ENCODE measurements around the gene KLHL17.

KLHL17 gene

GRCh38 chr1:952603-953002 is 7.8 kb upstream of the KLHL17 start:
- Histone ChIP-seq H3K4me3 (ENCODE audit: insufficient read depth, low read depth, low read length) (no peak overlapping the region), H3K27ac (ENCODE audit: insufficient read depth, low read depth, low read length, poor library complexity, severe bottlenecking) (no peak overlapping the region), H3K4me1 (ENCODE audit: control insufficient read depth, insufficient read depth, low read length) (no peaks in the 10 kb centered on the region), H3K36me3 (ENCODE audit: control insufficient read depth, insufficient read depth, low read length) (peaks cover 44% of the 10 kb centered on the region), H3K9me3 (ENCODE audit: control insufficient read depth, low read length) (no peaks in the 10 kb centered on the region), H3K27me3 (ENCODE audit: control insufficient read depth, insufficient read depth, low read length, poor library complexity, severe bottlenecking) (no peaks in the 10 kb centered on the region)
- 93 to 96% methylated on average over 7 of the region's 7 CpGs for WGBS, 2 experiments

GRCh38 chr1:953524-954320 is 6.7 kb upstream of the KLHL17 start:
- Histone ChIP-seq H3K9me3 (ENCODE audit: control insufficient read depth, low read length) (no peaks in the 10 kb centered on the region), H3K4me1 (ENCODE audit: control insufficient read depth, insufficient read depth, low read length) (no peaks in the 10 kb centered on the region), H3K27ac (ENCODE audit: insufficient read depth, low read depth, low read length, poor library complexity, severe bottlenecking) (no peak overlapping the region), H3K4me3 (ENCODE audit: insufficient read depth, low read depth, low read length) (no peak overlapping the region), H3K36me3 (ENCODE audit: control insufficient read depth, insufficient read depth, low read length) (peaks cover 44% of the 10 kb centered on the region), H3K27me3 (ENCODE audit: control insufficient read depth, insufficient read depth, low read length, poor library complexity, severe bottlenecking) (no peaks in the 10 kb centered on the region)
- WGBS, 2 experiments, result 92% methylated on average over 32 of the region's 32 CpGs

- peaks cover 39% of the 10 kb centered on the region for H3K36me3 ChIP-seq (ENCODE audit: control insufficient read depth, insufficient read depth, low read length)
- no peaks in the 10 kb centered on the region for H3K9me3 ChIP-seq (ENCODE audit: control insufficient read depth, low read length)
- WGBS, 2 experiments, result 93 to 94% methylated on average over 13 of the region's 13 CpGs
- H3K4me1 ChIP-seq (ENCODE audit: control insufficient read depth, insufficient read depth, low read length), result no peaks in the 10 kb centered on the region
- no peak overlapping the region for H3K27ac ChIP-seq (ENCODE audit: insufficient read depth, low read depth, low read length, poor library complexity, severe bottlenecking)
- peaks cover 8% of the 10 kb centered on the region for H3K27me3 ChIP-seq (ENCODE audit: control insufficient read depth, insufficient read depth, low read length, poor library complexity, severe bottlenecking)
- no peak overlapping the region for H3K4me3 ChIP-seq (ENCODE audit: insufficient read depth, low read depth, low read length)
These were observed 5.5 kb upstream of the KLHL17 start for GRCh38 chr1:954927-955326.

- Histone ChIP-seq H3K27ac (ENCODE audit: insufficient read depth, low read depth, low read length, poor library complexity, severe bottlenecking) (no peak overlapping the region), H3K4me1 (ENCODE audit: control insufficient read depth, insufficient read depth, low read length) (no peaks in the 10 kb centered on the region), H3K4me3 (ENCODE audit: insufficient read depth, low read depth, low read length) (no peak overlapping the region), H3K36me3 (ENCODE audit: control insufficient read depth, insufficient read depth, low read length) (peaks cover 34% of the 10 kb centered on the region), H3K9me3 (ENCODE audit: control insufficient read depth, low read length) (no peaks in the 10 kb centered on the region), H3K27me3 (ENCODE audit: control insufficient read depth, insufficient read depth, low read length, poor library complexity, severe bottlenecking) (peaks cover 13% of the 10 kb centered on the region)
- WGBS, 2 experiments, result 94 to 96% methylated on average over 6 of the region's 6 CpGs
These were observed 4.9 kb upstream of the KLHL17 start for GRCh38 chr1:955474-955873.

GRCh38 chr1:956636-957035 is 3.7 kb upstream of the KLHL17 start:
- H3K4me1 ChIP-seq (ENCODE audit: control insufficient read depth, insufficient read depth, low read length), result no peaks in the 10 kb centered on the region
- peaks cover 30% of the 10 kb centered on the region for H3K36me3 ChIP-seq (ENCODE audit: control insufficient read depth, insufficient read depth, low read length)
- no peak overlapping the region for H3K4me3 ChIP-seq (ENCODE audit: insufficient read depth, low read depth, low read length)
- WGBS, 2 experiments, result 93 to 95% methylated on average over 11 of the region's 11 CpGs
- no peak overlapping the region for H3K27ac ChIP-seq (ENCODE audit: insufficient read depth, low read depth, low read length, poor library complexity, severe bottlenecking)
- H3K27me3 ChIP-seq (ENCODE audit: control insufficient read depth, insufficient read depth, low read length, poor library complexity, severe bottlenecking), result peaks cover 22% of the 10 kb centered on the region
- no peaks in the 10 kb centered on the region for H3K9me3 ChIP-seq (ENCODE audit: control insufficient read depth, low read length)

- no peaks in the 10 kb centered on the region for H3K4me1 ChIP-seq (ENCODE audit: control insufficient read depth, insufficient read depth, low read length)
- H3K4me3 ChIP-seq (ENCODE audit: insufficient read depth, low read depth, low read length), result peak within 1 kb of the TSS; percentile 100
- 6 to 7% methylated on average over 101 of the region's 101 CpGs for WGBS, 2 experiments
- H3K27me3 ChIP-seq (ENCODE audit: control insufficient read depth, insufficient read depth, low read length, poor library complexity, severe bottlenecking), result peaks cover 23% of the 10 kb centered on the region
- no peaks in the 10 kb centered on the region for H3K9me3 ChIP-seq (ENCODE audit: control insufficient read depth, low read length)
- H3K27ac ChIP-seq (ENCODE audit: insufficient read depth, low read depth, low read length, poor library complexity, severe bottlenecking), result no peak within 1 kb of the TSS
- H3K36me3 ChIP-seq (ENCODE audit: control insufficient read depth, insufficient read depth, low read length), result peaks cover 25% of the 10 kb centered on the region
These were observed 1.3 kb upstream of the KLHL17 start, which contains the start of gene NOC2L for GRCh38 chr1:958823-959730. Gene NOC2L, minus strand, starts transcription at chr1:959256. Its CDS starts 16 bp downstream, at chr1:959240.

GRCh38 chr1:959731-960362 is 537 bp upstream of the KLHL17 start:
- peaks cover 17% of the 10 kb centered on the region for H3K36me3 ChIP-seq (ENCODE audit: control insufficient read depth, insufficient read depth, low read length)

GRCh38 chr1:961132-961669 is 817 bp downstream of the KLHL17 start:
- Histone ChIP-seq H3K27ac (ENCODE audit: insufficient read depth, low read depth, low read length, poor library complexity, severe bottlenecking) (no peak overlapping the region), H3K36me3 (ENCODE audit: control insufficient read depth, insufficient read depth, low read length) (peaks cover 5% of the 10 kb centered on the region), H3K9me3 (ENCODE audit: control insufficient read depth, low read length) (no peaks in the 10 kb centered on the region), H3K4me3 (ENCODE audit: insufficient read depth, low read depth, low read length) (peak overlapping the region; percentile 66), H3K4me1 (ENCODE audit: control insufficient read depth, insufficient read depth, low read length) (peaks cover 1% of the 10 kb centered on the region), H3K27me3 (ENCODE audit: control insufficient read depth, insufficient read depth, low read length, poor library complexity, severe bottlenecking) (peaks cover 35% of the 10 kb centered on the region)
- WGBS, 2 experiments, result 33% methylated on average over 56 of the region's 56 CpGs

More at GRCh38 chr1:959731-960362, 537 bp upstream of the KLHL17 start:
- H3K27me3 ChIP-seq (ENCODE audit: control insufficient read depth, insufficient read depth, low read length, poor library complexity, severe bottlenecking), result peaks cover 23% of the 10 kb centered on the region
- H3K9me3 ChIP-seq (ENCODE audit: control insufficient read depth, low read length), result no peaks in the 10 kb centered on the region
- H3K4me1 ChIP-seq (ENCODE audit: control insufficient read depth, insufficient read depth, low read length), result no peaks in the 10 kb centered on the region
- peak overlapping the region; percentile 66 for H3K4me3 ChIP-seq (ENCODE audit: insufficient read depth, low read depth, low read length)
- 44 to 45% methylated on average over 57 of the region's 57 CpGs for WGBS, 2 experiments
- H3K27ac ChIP-seq (ENCODE audit: insufficient read depth, low read depth, low read length, poor library complexity, severe bottlenecking), result no peak overlapping the region

- H3K36me3 ChIP-seq (ENCODE audit: control insufficient read depth, insufficient read depth, low read length), result peaks cover 5% of the 10 kb centered on the region
- peaks cover 9% of the 10 kb centered on the region for H3K4me1 ChIP-seq (ENCODE audit: control insufficient read depth, insufficient read depth, low read length)
- H3K4me3 ChIP-seq (ENCODE audit: insufficient read depth, low read depth, low read length), result no peak overlapping the region
- peaks cover 49% of the 10 kb centered on the region for H3K27me3 ChIP-seq (ENCODE audit: control insufficient read depth, insufficient read depth, low read length, poor library complexity, severe bottlenecking)
- no peaks in the 10 kb centered on the region for H3K9me3 ChIP-seq (ENCODE audit: control insufficient read depth, low read length)
- H3K27ac ChIP-seq (ENCODE audit: insufficient read depth, low read depth, low read length, poor library complexity, severe bottlenecking), result no peak overlapping the region
- 96% methylated on average over 57 of the region's 57 CpGs for WGBS, 2 experiments
These were observed 2.3 kb downstream of the KLHL17 start for GRCh38 chr1:962381-963300.

Data from ectodermal cell (in vitro differentiated cells).